Vagina (tissue), 2 donors: ENCODE data around the gene GAMT. TPM values are rescaled to one million over a fixed set of nuclear protein-coding genes. Genes with fewer than 3 reads are reported as not detected.

ENCODE experiments used
- DNase-seq, 2 donors: peaks; one replicate each; pipeline ENCODE4 v3.0.0-alpha.2; 2017; ENCODE audit errors: extremely low spot score in 2 of 2
- H3K27ac ChIP-seq: fragments of 200-600 bp; sonication (generic); one replicate; pipeline ENCODE4 v1.5.1; 2019
- H3K27me3 ChIP-seq: fragments of 200-600 bp; sonication (generic); one replicate; pipeline ENCODE4 v1.5.1; 2019
- H3K36me3 ChIP-seq, 2 donors: fragments of 200-600 bp; sonication (generic); one replicate each; pipeline ENCODE4 v1.5.1; 2017 to 2019
- H3K4me1 ChIP-seq: fragments of 200-600 bp; sonication (generic); one replicate; pipeline ENCODE4 v1.5.1; 2019
- H3K4me3 ChIP-seq, 2 donors: fragments of 200-600 bp; sonication (generic); 1 replicate in 1 of 2; 2 replicates in 1 of 2; pipeline ENCODE4 v1.5.1; 2016 to 2019
- H3K9me3 ChIP-seq: fragments of 200-600 bp; sonication (generic); one replicate; pipeline ENCODE4 v1.5.1; 2019
- CTCF ChIP-seq, 3 experiments: fragments of 450-650 bp in 2 of 3; fragments of 200-600 bp in 1 of 3; sonication (generic) in 1 of 3; IDR thresholded peaks; one replicate each; pipeline ENCODE4 v1.5.1; 2017 to 2019; ENCODE audit warnings: antibody characterized with exemption in 3 of 3, mild to moderate bottlenecking in 2 of 3, moderate library complexity in 2 of 3
- POLR2A ChIP-seq, 2 donors: fragments of 450-650 bp; IDR thresholded peaks; one replicate each; pipeline ENCODE4 v1.6.1; 2017; ENCODE audit warnings: antibody characterized with exemption in 2 of 2, mild to moderate bottlenecking in 2 of 2, moderate library complexity in 2 of 2
- POLR2AphosphoS5 ChIP-seq, 2 donors: sonication (generic); formaldehyde crosslinking; IDR thresholded peaks; one replicate each; pipeline ENCODE4 v1.9.0; 2017; ENCODE audit warnings: antibody characterized with exemption in 2 of 2, mild to moderate bottlenecking in 2 of 2, low read depth in 1 of 2; ENCODE audit not compliant: insufficient read depth in 1 of 2
- intact Hi-C: fragments of 100-400 bp; cut with DNase I; formaldehyde crosslinking; loops from one replicate; pipeline ENCODE4 v1.15.1; 2023
- total RNA-seq: library from RNA; depleted of rRNA; stranded (reverse); fragments of >200 nt; gene quantifications from one replicate; pipeline ENCODE4 v1.2.3, GENCODE V29; 2016

GAMT gene
- total RNA-seq, 1 donor from 2014 or later: 29.0 TPM

GRCh38 chr19:1433119-1434039 lies 32.0 kb upstream of the GAMT start:
- DNase-seq: no peak
- H3K4me1 ChIP-seq: peaks cover 6% of the 10 kb centered on the region
- intact Hi-C loops: no loop called here
- H3K27me3 ChIP-seq: no peaks in the 10 kb centered on the region
- H3K27ac ChIP-seq: no peak overlapping the region
- H3K4me3 ChIP-seq: no peak overlapping the region
- H3K9me3 ChIP-seq: no peaks in the 10 kb centered on the region
- H3K36me3 ChIP-seq: peaks cover 0 to 65% of the 10 kb centered on the region in 2 donors
- TF ChIP-seq POLR2AphosphoS5 (IDR thresholded peaks at IDR 0.05; ENCODE audit: insufficient read depth in 1 of 2, low read depth in 1 of 2) (no peak), POLR2A (IDR thresholded peaks at IDR 0.05) (no peak), CTCF (IDR thresholded peaks at IDR 0.05) (no peak)

GRCh38 chr19:1432507-1432887 lies 31.2 kb upstream of the GAMT start:
- Histone ChIP-seq H3K27ac (no peak overlapping the region), H3K36me3 (peaks cover 0 to 66% of the 10 kb centered on the region in 2 donors), H3K9me3 (no peaks in the 10 kb centered on the region), H3K4me1 (peaks cover under 1% of the 10 kb centered on the region), H3K4me3 (no peak overlapping the region), H3K27me3 (no peaks in the 10 kb centered on the region)
- TF ChIP-seq POLR2AphosphoS5 (IDR thresholded peaks at IDR 0.05; ENCODE audit: insufficient read depth in 1 of 2, low read depth in 1 of 2): no peak
- no peak for TF ChIP-seq CTCF (IDR thresholded peaks at IDR 0.05)
- TF ChIP-seq POLR2A (IDR thresholded peaks at IDR 0.05): no peak
- DNase-seq: no peak
- intact Hi-C loops: no loop called here

GRCh38 chr19:1431759-1432506 lies 30.6 kb upstream of the GAMT start:
- Histone ChIP-seq H3K4me1 (no peaks in the 10 kb centered on the region), H3K27me3 (no peaks in the 10 kb centered on the region), H3K36me3 (peaks cover 0 to 71% of the 10 kb centered on the region in 2 donors), H3K4me3 (no peak overlapping the region), H3K9me3 (no peaks in the 10 kb centered on the region), H3K27ac (no peak overlapping the region)
- intact Hi-C loops: no loop called here
- TF ChIP-seq POLR2A (IDR thresholded peaks at IDR 0.05) (no peak), CTCF (IDR thresholded peaks at IDR 0.05) (no peak), POLR2AphosphoS5 (IDR thresholded peaks at IDR 0.05; ENCODE audit: insufficient read depth in 1 of 2, low read depth in 1 of 2) (no peak)
- no peak for DNase-seq

- Histone ChIP-seq H3K4me3 (no peak overlapping the region), H3K4me1 (peaks cover 5% of the 10 kb centered on the region), H3K27me3 (no peaks in the 10 kb centered on the region), H3K27ac (no peak overlapping the region), H3K36me3 (peaks cover 0 to 82% of the 10 kb centered on the region in 2 donors), H3K9me3 (no peaks in the 10 kb centered on the region)
- no peak for DNase-seq
- no peak for TF ChIP-seq POLR2AphosphoS5 (IDR thresholded peaks at IDR 0.05; ENCODE audit: insufficient read depth in 1 of 2, low read depth in 1 of 2)
- TF ChIP-seq CTCF (IDR thresholded peaks at IDR 0.05): no peak
- TF ChIP-seq POLR2A (IDR thresholded peaks at IDR 0.05): no peak
- intact Hi-C loops: no loop called here
Observed at GRCh38 chr19:1430246-1430645, 28.9 kb upstream of the GAMT start.
